ENCODE data around the gene CUX1.
"Not testable (repeated sequence)": the region's sequence is repeated elsewhere in the genome, so short reads cannot be mapped to it uniquely, and the experiment has no call there.

The CUX1 gene

GRCh38 chr7:101919363-101920115, 102.1 kb downstream of the CUX1 start:
- DNase-seq: no peak

DNA sequence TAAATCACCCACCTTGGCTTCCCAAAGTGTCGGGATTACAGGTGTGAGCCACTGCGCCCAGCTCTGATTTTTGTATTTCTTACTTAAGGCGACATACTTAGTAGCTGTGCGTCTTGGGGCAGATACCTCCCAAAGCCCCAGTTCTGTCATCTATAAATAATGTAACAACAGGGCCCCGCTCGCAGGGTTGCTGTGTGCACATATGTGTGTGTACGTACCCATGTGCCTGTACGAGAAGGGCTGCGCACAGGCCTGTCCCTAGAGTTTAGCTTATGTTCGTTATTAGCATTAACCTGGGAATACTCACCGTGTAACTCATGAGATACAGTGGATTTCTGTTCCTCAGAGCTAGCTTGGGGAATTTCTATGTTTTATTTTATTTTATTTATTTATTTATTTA, 103.6 kb downstream of the CUX1 start:
- DNase-seq: no peak

GRCh38 chr7:101921546-101922489, 104.4 kb downstream of the CUX1 start:
- DNase-seq: not testable (repeated sequence)

GRCh38 chr7:101922631-101923601, 105.5 kb downstream of the CUX1 start:
- no peak for DNase-seq

DNA sequence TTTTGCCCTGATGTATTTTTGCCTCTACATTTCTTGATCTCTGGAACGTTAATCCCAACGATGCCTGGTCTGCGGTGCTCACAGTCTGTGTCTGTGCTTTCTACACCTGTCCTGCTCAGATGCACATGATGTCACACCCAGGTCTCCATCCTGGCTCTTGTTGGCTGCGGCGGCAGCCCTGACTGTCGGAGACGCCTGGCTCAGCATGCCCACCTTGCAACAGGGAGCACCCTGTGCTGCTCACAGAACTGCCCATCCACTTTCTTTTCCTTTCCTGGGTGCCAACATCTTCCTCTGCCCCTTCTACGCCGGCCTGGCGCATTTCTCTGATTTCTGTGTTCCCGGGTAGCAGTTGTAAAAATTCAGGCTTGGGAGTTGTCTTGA, 106.2 kb downstream of the CUX1 start:
- no peak for DNase-seq

DNA sequence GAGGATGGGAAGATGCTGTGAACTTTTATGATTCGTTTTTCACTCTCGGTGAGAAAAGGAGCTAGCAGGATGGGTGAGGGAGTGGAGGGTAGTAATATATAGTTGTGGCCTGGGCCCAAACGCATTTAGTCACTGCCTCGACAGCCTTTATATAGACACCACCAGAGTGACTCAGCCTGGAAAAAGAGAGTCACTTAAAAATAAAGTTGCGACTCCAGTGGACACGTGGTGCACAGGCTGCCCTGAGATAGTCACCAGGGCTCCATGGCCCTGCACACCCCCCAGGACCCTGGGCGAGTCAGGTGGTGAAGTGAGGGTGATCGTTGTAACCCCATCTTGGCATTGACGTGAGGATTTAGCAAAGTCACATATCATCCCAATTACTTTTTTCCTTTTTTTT, 106.7 kb downstream of the CUX1 start:
- no peak for DNase-seq

DNA sequence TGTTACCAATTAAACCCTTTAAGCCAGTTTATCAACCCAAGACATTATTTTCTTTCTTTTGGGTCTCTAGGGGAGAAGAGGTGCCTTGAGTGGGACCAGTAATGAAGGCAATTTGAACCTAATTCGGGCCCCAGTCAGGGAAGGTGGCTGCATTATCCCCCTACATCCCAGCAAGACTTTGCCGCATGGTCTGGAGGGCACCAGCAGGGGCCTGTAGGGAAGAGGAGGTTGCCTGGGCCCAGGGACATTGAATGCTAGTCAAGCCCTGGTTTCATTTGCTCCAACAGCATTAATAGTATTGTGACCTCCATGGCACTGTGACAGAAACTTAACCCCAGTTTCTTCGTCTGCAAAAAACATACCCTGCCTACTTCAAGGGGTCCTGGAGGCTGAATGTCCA, 108.8 kb downstream of the CUX1 start:
- no peak for DNase-seq

- no peak for DNase-seq
These were observed 110.0 kb downstream of the CUX1 start for GRCh38 chr7:101927389-101927788.

DNA sequence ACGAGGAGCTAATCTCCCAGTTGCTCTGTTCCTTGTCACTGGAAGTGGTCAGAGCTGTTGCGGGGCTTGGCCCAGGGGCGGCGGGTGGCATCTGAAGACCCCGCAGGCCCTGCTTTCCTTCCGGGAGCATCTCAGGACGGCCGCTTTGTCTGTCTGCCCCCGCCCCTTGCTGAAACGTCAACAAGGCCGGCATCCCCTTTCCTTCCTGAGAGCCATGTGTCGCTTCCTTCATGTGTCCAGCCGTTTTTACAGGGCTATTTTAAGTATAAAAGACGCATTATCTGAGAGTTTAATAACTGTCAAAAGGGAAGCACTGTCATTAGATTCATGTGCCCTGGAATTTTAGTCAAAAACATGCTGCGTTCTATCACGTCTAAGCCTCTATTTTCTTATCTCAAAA, 110.4 kb downstream of the CUX1 start:
- no peak for DNase-seq

GRCh38 chr7:101929256-101929655, 111.8 kb downstream of the CUX1 start:
- DNase-seq: no peak

DNA sequence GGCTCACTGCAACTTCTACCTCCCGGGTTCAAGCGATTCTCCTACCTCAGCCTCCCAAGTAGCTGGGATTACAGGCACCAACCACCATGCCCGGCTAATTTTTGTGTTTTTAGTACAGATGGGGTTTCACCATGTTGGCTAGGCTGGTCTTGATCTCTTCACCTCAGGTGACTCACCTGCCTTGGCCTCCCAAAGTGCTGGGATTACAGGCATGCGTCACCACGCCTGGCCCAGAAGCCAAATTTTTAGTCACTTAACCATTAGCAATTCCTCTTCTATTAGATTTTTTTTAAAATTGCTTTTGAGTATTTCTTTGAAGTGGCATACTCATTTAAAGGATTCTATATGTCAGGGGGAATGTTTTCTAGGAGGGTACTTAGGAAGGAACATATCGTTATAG, 112.5 kb downstream of the CUX1 start:
- not testable (repeated sequence) for DNase-seq

GRCh38 chr7:101932083-101932482, 114.7 kb downstream of the CUX1 start:
- DNase-seq: no peak

- DNase-seq: no peak
These were observed 115.6 kb downstream of the CUX1 start for GRCh38 chr7:101933028-101933427.

DNA sequence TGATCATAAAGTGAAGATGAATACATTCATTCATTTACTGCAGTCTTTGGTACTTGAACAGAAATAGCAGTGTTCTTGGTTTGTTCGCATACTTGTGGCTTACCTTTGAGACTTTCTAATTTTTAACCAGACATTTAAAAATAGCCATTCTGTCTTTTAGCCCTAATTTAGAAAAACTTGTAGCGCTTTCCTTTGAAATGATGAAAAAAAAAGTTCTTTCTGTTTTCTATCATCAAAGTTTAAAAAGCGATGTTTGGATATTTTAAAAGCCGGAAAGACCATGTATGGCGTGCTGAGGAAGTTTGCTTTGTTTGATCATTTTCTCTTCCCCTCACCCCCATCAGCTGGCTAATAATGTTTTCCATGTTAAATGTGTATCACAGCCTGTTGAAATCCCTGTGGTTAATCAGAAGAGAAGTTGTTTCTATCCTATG, 116.3 kb downstream of the CUX1 start:
- no peak for DNase-seq

DNA sequence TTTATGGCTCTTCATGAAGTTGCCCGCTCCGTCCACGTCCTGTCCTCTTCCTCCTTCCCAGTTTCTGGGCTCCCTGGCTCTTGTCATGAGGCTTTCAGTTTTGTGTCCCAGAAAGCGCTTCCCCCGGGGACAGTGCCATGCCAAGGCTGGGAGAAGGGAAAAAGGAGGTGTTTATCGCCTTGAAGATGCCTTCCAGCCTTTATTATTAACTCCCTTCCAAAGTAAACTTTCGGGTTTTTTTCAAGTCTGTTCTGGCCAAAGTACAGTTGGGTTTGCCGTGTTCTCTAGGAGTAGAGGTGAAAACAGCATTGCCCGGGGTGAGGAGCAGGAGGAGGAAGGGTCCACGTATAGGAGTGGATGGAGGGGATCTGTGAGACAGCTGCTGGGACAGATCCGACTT, 117.2 kb downstream of the CUX1 start:
- no peak for DNase-seq

DNA sequence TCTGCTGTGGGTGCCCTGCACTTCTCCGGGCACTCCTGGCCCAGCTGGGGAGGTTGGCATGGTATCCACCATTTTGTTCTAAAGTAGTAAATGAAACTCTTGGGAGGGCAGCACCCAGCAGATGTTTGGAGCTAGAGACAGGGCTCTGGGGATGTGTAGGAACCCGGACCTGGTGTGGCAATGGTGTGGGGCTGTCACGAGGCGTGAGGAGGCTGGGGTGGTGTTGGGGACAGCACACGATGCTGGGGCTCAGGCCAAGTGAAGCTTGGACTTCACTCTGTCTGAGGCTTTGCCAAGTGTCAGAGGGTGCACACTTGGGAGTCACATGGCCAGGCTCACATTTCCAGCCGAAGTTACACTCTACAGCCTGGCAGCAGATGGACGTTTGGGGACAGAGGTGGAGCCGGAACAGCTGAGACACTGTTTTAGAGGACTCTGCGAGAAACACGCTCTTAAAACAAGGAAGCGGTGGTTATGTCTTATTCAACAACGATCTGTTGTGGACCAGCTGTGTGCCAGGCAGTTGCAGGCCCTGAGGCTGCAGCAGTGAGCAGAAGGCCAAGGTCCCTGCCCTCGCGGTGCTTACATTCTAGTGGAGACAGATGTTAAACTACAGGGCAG, 118.2 kb downstream of the CUX1 start:
- DNase-seq: no peak

- no peak for DNase-seq
These were observed 118.8 kb downstream of the CUX1 start for GRCh38 chr7:101936223-101936610.

DNA sequence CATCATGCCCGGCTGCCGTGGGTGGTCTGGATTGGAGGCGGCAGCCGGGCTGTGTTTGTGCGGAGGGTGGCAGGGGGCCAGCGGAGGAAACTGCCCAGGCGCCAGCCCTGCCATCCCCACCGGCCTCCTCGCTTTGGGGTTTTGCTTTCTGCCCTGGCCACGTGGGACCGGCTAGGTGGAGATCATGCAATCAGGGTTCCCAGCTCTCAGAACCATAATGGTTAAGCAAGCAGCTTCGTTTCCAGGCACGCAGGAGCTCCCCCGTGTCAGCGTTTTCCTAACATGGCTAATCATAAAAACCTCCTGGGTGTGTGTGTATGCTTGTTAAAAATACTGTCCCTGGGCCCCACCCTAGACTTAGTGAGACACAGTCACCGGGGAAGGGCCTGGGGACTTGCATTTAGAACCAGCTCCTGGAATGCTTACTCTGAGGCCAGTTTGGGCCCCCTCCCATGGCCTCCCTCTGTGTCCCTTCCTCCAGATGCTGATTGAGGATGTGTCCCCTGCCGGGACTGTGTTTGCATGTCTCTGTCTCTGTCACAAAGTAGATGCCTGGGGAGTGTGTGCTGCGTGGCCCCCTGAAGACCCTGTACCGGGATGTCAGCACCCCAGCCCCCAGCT, 119.3 kb downstream of the CUX1 start:
- DNase-seq: no peak

DNA sequence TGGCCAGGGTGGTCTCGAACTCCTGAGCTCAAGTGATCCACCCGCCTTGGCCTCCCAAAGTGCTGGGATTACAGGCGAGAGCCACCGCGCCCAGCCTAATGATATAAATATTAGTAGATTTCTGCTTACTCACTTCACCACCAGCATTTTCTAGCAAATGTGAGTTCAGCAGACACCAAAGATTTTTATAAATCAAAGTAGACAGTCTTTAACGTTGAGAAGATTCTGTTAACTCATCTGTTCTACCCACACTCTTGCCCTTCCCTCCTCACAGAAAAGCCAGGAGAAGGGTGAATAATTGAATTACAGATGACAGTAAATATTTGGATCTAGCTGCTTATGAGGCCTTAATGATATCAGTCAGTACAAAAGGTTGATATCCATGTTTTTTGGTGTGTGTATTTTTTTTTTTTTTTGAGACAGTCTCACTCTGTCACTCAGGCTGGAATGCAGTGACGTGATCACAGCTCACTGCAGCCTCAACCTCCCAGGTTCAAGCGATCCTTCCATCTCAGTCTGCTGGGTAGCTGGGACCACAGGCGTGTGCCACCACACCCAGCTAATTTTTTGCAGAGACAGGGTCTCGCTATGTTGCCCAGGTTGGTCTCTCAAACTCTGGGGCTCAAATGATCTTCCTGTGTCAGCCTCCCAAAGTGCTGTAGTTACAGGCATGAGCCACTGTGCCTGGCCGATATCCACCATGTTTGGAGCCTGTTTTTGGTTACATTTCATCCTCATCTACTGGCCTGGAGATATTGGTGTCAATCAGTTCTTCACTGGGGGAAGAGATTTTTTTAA, 120.5 kb downstream of the CUX1 start:
- no peak for DNase-seq

DNA sequence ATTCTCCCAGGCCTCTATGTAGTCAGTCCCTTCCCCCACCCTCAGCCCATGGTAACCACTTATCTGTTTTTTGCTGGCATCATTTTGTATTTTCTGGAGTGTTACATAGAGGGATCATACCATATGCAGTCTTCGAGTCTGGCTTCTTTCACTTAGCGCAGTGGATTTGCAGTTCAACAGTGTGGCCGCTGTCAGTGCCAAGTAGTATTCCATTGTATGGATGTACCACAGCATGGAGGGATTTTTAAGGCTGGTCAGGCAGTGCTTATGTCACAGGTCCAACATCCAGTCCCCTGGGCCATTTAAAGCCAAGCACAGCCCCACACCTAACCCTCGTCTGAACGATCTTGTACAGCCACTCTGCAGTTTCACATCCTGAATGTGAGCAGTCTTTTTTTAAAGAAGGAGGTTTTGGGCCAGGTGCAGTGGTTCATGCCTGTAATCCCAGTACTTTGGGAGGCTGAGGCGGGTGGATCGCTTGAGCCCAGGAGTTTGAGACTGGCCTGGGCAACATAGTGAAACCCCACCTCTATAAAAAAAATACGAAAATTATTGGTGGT, 121.8 kb downstream of the CUX1 start:
- no peak for DNase-seq

GRCh38 chr7:101940151-101940550, 122.7 kb downstream of the CUX1 start:
- DNase-seq: no peak
